SW 1271 (cell line): ENCODE data around the gene HSPA2.
"Not testable (repeated sequence)": the region's sequence is repeated elsewhere in the genome, so short reads cannot be mapped to it uniquely, and the experiment has no call there.

ENCODE experiments used
- DNase-seq, 2 experiments: peaks; one replicate each; lab custom pipeline; 2025; lab: John Stamatoyannopoulos, UW

Gene HSPA2

DNA sequence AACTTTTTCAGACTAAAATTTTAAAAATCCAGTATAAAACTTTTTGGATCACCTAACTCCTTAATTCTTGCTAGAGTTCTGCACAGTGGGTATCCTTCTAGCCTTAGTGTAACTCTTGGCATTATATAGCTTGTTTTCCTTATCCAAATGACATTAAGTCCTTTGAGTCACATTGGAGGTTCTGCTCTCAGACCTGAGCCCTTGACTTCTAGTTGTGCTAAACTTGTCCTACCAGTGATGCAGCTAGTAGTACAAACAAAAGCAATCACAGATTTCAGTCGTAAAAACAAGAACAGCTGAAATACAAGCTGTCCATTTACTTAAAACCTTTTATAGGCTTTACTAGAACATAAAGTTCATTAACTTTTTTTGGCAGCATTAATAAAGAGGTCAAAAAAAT is 25.5 kb upstream of the HSPA2 start:
- DNase-seq = no peak

DNA sequence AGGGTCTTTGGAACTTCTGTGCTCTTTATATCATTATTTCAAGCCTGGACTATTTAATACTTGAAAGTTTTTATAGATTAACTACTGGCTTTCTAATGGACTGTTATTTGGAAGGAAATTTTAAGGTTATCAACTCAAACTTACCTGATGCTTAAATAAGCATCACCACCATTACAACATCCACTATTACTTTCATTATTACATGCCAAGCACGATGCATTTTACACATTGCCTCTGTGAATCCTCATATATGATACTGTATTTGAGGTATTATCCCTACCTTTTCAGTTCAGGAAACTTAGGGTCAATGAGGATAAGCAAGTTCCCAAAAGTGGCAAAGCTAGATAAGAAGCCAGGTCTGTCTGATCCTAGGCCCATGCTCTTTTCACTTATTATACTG is 23.6 kb upstream of the HSPA2 start:
- DNase-seq = no peak

DNA sequence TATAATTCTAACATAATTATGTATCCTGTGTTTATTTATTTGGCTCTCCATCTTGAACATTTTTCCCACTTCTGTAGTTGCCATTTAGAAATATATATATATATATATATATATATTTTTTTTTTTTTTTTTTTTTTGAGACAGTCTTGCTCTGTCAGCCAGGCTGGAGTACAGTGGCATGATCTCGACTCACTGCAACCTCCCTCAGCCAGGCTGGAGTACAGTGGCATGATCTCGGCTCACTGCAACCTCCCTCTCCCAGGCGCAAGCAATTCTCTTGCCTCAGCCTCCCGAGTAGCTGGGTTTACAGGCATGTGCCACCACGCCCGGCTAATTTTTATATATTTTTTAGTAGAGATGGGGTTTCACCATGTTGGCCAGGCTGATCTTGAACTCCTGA is 22.9 kb upstream of the HSPA2 start:
- DNase-seq = not testable (repeated sequence)

DNA sequence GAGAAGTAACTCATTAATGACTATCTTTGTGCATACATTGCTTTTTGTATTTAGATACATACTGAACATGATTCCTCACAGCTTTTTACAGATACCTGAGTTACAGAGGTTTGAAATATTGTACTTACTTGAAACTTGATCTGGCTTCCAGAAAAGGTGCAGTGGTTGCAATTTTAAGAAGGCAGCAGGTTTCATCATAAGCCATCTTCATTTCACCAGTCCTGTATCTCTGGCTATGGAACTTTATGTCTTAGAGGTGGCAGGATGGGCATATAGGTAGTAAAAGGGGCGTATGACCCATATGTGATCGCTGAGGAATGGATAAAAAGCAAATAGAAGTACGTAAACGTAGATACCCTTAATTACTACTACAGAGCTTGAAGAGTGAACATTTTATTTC is 22.3 kb upstream of the HSPA2 start:
- no peak for DNase-seq

DNA sequence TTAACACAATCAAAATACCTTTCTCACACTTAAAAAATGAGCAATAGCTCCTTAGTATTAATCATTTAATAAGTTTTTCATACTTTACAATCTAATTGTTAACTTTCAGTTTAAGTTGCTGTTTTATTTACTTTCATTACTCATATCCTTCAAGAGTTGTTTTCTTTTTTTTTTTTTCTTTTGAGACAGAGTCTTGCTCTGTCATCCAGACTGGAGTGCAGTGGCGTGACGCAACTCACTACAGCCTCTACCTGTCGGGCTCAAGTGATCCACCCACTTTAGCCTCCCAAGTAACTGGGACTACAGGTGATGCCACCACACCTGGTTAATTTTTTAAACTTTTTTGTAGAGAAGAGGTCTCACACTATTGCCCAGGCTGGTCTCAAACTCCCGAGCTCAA is 19.8 kb upstream of the HSPA2 start:
- no peak for DNase-seq

DNA sequence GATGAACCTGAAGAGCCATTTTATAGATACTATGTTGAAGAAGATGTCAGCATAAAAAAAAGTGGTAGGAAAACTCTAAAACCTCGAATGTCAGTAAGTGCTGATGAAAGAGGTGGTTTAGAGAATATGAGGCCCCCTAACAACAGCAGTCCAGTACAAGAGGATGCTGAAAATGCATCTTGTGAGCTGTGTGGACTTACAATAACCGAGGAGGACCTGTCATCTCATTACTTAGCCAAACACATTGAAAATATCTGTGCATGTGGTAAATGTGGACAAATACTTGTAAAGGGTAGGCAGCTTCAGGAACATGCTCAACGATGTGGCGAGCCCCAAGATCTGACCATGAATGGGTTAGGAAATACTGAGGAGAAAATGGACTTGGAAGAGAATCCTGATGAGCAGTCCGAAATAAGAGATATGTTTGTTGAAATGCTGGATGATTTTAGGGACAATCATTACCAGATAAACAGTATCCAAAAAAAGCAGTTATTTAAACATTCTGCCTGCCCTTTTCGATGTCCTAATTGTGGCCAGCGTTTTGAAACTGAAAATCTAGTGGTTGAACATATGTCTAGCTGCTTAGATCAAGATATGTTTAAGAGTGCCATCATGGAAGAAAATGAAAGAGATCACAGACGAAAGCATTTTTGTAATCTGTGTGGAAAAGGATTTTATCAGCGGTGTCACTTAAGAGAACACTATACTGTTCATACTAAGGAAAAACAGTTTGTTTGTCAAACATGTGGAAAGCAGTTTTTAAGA is 17.8 kb upstream of the HSPA2 start:
- no peak for DNase-seq

DNA sequence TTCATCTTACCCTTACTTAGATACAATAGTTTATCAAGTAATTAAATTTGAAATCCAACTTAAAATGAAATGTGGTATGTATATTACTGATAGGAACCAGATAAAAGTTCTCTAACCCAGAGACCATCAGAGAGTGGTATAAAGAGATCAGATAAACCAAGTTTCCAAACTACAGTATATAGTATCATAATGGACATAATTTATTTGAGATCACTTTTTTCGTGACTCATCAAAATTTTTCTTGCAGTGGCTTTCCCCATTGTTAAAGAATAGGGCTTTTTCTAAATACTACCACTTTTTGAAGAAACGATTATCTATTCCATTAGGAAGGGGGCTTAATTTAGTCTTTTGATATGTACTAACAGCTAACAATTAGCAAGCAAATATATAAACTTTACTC is 15.2 kb upstream of the HSPA2 start:
- DNase-seq = no peak

DNA sequence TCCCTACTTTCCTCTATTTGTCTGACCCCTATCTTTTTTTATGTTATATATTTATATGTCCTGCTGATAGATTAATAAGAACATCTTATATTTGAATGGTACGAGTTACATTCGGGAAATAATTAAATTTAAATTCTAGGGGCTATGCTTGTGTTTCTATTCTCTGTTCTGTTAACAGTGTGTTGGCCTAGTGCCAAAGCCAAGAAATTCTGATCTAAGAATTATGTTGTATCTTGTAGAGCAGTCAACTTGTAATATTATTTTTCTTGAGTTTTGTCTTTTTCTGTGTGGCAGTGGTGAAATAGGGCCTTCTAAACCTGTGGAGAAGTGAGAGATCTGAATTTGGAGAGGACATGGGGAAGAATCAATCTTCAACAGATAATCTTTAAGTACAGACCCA is 9.0 kb upstream of the HSPA2 start:
- no peak for DNase-seq

DNA sequence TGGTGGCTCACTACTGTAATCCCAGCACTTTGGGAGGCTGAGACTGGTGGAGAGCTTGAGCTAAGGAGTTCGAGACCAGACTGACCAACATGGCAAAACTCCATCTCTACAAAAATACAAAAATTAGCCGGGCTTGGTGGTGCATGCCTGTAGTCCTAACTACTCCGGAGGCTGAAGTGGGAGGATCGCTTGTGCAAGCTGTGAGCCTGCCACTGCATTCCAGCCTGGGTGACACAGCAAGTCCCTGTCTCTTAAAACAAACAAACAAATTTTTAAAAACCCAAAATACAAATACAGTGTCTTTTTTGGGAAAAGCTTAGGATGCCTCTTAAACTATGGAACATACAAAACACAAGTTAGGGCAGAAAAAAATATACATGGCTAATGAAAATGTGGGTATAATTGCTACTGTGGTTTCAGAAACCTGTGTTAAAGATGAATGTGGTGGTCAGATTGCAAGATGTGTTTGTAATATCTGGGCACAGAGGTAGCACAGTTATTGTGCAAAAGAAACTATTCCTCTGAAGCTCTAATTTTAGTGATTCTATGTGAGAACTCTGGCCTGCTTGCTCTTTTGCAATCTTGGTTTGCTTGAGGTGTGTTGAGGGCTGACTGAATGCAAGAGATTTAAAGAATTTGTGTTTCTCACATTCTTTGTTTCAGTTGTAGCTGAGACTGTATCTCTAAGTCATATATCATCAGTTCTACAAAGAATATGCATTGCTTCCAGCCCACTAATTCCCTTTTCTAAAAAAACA is 3.9 kb upstream of the HSPA2 start:
- no peak for DNase-seq

DNA sequence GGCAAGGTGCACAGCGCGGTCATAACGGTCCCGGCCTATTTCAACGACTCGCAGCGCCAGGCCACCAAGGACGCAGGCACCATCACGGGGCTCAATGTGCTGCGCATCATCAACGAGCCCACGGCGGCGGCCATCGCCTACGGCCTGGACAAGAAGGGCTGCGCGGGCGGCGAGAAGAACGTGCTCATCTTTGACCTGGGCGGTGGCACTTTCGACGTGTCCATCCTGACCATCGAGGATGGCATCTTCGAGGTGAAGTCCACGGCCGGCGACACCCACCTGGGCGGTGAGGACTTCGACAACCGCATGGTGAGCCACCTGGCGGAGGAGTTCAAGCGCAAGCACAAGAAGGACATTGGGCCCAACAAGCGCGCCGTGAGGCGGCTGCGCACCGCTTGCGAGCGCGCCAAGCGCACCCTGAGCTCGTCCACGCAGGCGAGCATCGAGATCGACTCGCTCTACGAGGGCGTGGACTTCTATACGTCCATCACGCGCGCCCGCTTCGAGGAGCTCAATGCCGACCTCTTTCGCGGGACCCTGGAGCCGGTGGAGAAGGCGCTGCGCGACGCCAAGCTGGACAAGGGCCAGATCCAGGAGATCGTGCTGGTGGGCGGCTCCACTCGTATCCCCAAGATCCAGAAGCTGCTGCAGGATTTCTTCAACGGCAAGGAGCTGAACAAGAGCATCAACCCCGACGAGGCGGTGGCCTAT is 875 bp downstream of the HSPA2 start:
- DNase-seq = no peak

DNA sequence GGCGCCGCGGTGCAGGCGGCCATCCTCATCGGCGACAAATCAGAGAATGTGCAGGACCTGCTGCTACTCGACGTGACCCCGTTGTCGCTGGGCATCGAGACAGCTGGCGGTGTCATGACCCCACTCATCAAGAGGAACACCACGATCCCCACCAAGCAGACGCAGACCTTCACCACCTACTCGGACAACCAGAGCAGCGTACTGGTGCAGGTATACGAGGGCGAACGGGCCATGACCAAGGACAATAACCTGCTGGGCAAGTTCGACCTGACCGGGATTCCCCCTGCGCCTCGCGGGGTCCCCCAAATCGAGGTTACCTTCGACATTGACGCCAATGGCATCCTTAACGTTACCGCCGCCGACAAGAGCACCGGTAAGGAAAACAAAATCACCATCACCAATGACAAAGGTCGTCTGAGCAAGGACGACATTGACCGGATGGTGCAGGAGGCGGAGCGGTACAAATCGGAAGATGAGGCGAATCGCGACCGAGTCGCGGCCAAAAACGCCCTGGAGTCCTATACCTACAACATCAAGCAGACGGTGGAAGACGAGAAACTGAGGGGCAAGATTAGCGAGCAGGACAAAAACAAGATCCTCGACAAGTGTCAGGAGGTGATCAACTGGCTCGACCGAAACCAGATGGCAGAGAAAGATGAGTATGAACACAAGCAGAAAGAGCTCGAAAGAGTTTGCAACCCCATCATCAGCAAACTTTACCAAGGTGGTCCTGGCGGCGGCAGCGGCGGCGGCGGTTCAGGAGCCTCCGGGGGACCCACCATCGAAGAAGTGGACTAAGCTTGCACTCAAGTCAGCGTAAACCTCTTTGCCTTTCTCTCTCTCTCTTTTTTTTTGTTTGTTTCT is 1.7 kb downstream of the HSPA2 start:
- no peak for DNase-seq

DNA sequence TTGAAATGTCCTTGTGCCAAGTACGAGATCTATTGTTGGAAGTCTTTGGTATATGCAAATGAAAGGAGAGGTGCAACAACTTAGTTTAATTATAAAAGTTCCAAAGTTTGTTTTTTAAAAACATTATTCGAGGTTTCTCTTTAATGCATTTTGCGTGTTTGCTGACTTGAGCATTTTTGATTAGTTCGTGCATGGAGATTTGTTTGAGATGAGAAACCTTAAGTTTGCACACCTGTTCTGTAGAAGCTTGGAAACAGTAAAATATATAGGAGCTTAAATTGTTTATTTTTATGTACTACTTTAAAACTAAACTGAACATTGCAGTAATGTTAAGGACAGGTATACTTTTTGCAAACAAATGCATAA is 2.3 kb downstream of the HSPA2 start:
- no peak for DNase-seq

DNA sequence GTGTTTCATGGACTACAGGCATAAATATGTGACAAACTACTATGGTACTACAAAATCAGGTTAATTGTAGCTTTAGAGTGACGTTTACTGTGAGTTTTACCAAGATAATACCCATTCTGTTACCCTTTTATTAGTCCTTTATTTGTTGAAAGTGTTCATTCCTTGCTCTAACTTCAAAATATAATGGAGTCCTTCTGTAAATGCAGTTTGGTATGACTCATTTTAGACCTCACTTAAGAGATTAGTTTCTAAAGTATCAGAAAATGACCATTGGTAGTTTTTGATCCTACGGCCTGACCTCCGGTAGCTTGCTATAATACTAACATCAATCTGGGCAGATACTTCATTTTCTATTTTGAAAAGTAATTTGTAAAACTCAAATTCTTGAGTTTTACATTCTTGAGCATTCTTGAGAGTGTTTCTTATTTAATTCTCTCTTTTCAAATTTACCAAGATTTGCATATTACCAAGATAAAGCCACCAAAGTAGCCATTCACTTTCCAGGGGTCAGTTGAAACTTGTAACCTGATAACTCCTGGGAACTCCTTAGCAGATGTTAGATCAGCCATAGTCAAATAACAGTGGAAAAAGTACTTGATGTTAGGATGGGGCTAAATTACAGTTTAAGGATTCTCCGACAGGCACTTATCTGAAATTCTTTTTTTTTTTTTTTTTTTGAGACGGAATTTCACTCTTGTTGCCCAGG is 4.2 kb downstream of the HSPA2 start:
- no peak for DNase-seq

DNA sequence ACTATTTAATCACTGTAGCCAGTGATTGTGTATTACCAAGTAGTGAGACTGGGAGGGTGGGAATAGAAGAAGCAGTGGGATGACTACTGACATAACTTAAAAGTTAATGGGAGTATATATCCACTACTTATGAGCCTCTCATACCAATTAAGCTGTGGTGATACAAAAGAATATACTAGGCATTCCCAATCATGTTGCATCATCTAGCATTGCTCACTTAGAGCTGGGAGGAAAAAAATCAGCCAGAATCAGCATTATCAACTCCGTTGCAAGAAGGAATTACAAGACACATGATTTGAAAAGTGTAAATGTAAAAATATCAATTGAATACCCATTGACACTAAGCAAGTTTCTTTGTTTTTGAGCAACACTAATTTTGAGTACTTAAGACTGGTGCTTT is 8.5 kb downstream of the HSPA2 start:
- no peak for DNase-seq

DNA sequence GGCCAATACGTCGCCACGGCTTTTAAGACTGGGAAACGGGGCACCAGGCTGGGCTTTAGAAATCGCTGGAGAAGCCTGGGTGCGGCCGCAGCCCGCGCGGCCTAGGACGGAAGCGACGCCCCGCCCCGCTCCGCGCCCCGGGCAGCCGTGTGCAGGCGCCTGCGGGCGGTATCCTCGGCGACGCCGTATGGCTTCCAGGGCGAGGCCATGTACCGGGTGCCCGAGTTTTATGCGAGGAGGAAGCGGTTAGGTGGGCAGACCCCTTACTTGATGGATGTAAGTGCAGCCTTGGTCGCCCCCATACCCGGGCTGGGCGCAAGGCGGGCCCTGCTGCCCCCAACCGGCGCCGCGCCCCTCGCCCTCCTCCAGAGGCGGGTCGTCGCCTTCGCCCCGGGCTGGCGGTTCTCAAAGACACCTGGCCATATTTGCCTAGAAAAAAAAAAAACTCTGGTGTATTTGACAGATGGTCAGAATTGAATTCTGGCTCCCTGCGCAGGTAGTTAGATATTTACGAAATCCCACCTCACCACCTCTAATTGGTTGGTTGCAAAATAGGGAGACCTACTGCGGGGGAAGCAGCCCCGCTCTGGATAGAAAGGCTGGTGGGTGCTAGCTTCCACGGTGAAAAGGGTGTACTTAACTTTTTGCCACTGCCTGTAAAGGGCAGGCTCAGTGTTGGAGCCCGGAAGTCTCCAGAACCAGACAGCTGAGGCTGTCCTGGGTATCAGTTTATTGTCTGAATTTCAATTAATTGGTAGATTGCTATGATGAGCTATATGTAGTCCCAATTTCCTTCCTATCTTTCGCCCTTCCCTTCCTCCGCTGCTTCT is 9.5 kb downstream of the HSPA2 start, which contains the start of gene PPP1R36:
PPP1R36 (plus strand) TSS at position 171 of the 830 bp plus-strand sequence; CDS start at position 208, 37 bp downstream.
- no peak for DNase-seq

DNA sequence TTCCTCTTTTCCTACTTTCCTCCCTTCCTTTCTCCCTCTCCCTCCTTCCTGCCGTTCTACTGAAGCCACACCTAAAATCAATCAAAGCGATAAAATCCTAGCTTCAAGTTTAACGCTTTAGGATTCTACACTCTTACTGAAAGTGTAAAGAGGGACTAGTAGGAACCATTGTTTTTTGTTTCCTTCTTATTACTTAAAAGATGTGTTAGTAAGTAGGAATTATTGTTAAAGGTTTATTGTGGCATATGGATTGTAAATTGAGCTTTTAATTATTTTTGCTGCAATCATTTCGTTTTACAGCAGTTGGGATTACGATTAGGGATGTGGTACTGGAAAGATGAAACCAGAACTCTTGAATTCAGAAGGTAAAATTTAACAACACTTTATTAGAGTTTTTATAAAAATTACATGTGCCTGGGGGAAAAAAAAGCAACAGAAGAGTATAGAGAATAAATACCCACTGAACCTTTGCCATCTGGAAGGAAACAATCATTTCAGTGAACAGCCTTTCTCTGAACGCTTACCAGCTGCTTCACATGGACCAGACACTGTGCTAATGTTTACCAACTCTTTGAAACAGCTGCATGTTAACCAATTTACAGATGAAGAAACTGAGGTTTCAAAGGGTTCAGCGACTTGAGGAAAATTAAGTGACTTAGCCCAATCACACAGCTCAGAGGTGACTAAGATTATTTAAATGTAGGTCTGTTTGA is 10.2 kb downstream of the HSPA2 start:
- DNase-seq = no peak

DNA sequence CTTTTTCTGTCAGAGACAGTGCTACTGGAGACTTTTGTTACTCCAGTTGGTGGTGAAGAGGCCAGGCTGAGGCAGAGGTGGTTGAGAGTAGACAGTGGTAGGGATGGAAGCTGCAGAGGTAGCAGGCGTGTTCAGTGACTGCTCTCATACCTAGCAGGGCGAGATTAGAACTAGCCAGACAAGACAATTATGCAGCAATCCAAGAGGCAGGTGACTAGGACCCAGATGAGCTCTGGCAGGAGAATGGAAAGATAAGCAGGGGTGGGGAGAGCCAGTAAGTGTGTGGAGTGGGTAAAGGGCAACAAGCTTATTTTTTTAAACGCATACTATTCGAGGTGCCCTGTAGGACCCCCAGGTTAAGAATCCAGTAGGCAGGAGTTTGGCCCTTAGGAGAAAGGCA is 14.0 kb downstream of the HSPA2 start:
- no peak for DNase-seq

DNA sequence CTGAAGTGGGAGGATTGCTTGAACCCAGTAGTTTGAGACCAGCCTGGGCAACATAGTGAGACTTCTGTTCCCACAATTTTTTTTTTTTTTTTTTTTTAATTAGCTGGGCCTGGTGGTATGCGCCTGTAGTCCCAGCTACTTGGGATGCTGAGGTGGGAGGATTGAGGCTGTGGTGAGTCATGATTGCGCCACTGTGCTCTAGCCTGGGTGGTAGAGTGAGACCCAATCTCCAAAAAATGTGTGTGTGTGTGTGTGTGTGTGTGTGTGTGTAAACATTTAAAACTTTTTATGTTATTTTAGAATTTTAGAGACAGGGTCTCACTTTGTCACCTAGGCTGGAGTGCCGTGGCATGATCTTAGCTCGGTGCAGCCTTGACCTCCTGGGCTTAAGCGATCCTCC is 16.0 kb downstream of the HSPA2 start:
- DNase-seq = no peak

DNA sequence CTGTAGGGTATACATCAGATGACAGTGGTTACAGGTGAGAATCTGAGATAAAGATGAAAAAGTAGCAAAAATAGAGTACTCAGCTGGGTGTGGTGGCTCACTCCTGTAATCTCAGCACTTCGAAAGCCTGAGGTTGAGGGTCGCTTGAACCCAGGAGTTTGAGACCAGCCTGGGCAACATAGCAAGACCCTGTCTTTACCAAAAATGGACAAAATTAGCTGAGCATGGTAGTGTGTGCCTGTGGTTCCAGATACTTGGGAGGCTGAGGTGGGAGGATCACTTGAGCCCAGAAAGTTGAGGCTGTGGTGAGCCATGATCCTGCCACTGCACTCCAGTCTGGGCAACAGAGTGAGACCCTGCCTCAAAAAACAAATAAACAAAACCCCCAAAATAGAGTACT is 17.7 kb downstream of the HSPA2 start:
- not testable (repeated sequence) for DNase-seq

DNA sequence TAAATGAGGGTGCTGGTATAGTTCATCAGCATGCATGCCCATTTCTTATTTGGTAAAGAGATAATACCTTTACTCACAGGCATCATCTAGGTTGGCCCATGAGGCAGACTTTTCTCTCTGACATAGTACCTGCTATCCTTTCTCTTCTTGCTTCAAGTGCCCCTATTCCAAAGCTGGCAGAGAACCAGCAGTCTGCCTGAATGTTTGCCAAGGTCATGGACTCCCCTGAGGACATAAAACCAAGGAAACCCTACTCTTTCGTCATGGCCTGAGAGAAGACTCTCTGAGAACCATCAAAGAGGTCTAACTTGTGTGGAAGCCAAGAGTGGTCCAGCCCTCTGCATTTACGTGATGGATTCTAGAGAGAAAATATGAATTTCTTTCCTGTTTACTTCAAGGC is 21.1 kb downstream of the HSPA2 start:
- no peak for DNase-seq
